Fibroblast of skin of left quadriceps (primary cell): ENCODE measurements around the gene ZNF71.
A peak's percentile ranks its signal among the peaks of the same experiment; 100 is the strongest.
"Not testable (repeated sequence)": the region's sequence is repeated elsewhere in the genome, so short reads cannot be mapped to it uniquely, and the experiment has no call there.

ENCODE experiments used
- DNase-seq, 2 experiments: peaks; one replicate each; pipeline ENCODE4 v3.0.0-alpha.2; 2013; ENCODE audit warnings: low read depth in 2 of 2

The ZNF71 gene

GRCh38 chr19:56622374-56622773 is 27.3 kb downstream of the ZNF71 start:
- no peak for DNase-seq

DNA sequence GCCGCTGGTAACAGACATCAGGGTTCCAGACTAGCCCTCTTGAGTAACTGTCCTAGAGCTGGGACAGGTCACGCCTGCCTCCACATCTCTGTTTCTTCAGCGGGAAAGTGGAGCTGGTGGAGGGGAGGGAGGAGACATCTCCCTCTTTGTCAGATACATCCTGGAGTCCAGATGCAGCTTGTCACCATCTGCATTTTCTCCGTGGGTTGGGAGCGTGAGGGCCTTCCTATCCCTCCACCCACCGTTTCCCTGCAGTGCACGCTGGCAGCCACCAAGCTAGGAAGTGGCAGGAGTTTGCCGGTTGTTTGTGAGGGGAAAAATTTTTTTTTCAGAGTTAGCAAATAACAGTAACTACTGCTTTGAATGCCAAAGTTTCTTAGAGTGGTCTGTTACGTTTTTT is 27.9 kb downstream of the ZNF71 start:
- no peak for DNase-seq

- DNase-seq: no peak
Observed at GRCh38 chr19:56625708-56626107, 30.6 kb downstream of the ZNF71 start.

- no peak for DNase-seq
Observed at GRCh38 chr19:56633021-56633420, 37.9 kb downstream of the ZNF71 start.

- peak; percentile 9 to 20 for DNase-seq
Observed at GRCh38 chr19:56637976-56638555, 43.0 kb downstream of the ZNF71 start.

- no peak for DNase-seq
Observed at GRCh38 chr19:56639217-56639616, 44.1 kb downstream of the ZNF71 start.

GRCh38 chr19:56642711-56643459 is 47.8 kb downstream of the ZNF71 start, which contains the start of gene SMIM17:
Gene SMIM17 (plus strand): TSS chr19:56643159. CDS start chr19:56645668, 2,509 bp downstream.
- no peak for DNase-seq

DNA sequence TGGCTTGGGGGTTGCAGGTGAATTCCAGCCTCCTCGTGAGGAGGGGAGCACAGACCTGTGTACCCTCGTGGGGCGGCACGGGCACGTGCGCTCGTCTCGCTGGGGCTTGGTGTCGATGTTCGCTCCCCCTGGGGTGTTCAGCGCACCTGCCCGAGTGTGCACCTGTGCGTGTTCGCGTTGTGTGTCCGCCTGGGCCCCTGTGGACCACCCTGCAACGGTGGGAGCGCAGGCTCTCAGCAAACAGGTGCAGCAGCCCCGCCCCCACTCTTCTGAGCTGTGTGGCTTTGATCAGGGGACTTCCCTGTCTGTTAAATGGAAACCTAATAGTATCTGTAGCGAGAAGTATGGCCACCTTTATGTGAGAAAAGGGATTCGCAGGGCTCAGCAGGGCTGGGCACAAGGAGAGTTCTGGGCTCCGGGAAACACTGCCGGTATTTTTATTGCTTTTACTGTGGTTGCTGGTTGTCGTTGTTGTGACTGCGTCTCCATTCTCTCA is 48.4 kb downstream of the ZNF71 start:
- DNase-seq: no peak

DNA sequence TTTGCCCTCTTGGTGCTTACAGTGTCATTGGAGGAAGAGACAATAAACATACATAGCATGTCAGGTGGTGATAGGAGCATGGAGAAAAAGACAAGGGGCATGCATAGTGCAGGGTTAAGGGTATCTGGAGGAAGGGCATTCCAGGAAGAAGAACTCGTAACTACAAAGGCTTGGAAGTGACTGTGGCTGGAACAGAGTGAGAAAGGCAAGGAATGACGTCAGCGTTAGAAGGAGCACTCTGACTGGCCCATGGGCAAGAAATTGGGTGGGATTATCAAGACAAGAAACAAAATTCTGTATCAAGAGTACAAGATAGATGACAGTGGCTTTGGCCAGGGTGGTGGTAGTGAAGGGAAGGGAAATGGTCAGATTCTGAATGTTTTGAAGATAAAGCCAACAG is 59.0 kb downstream of the ZNF71 start:
- DNase-seq: no peak

- DNase-seq: no peak
Observed at GRCh38 chr19:56660381-56661107, 65.4 kb downstream of the ZNF71 start.

- DNase-seq: no peak
Observed at GRCh38 chr19:56661248-56661647, 66.1 kb downstream of the ZNF71 start.

- DNase-seq: no peak
Observed at GRCh38 chr19:56663931-56664500, 68.9 kb downstream of the ZNF71 start.

GRCh38 chr19:56664511-56664910 is 69.4 kb downstream of the ZNF71 start:
- DNase-seq: no peak

DNA sequence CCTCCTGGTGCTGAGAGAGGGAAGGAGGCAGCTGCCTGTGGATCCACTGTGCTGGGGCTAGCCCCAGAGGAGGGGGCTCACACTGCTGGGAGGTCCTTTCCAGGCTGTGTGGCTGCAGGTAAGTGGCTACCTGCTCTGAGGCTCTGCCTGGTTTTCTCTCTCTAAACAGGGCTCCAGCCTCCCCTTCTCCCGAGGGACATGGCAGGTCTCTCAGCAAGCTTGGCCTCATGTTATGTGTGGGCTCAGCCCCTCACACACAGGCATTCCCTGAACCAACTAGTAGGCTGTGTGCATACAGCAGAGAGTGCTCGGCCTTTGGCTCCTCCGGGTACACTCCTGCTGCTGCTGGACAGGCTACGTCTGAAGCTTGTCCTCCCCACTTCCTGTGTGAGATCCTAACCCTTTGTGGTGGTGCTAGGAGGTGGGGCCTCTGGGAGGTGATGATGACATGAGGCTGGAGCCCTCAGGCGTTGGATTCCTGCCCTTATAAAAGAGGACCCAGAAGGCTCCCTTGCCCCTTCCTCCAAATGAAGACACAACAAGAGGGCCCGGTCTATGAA is 72.3 kb downstream of the ZNF71 start:
- DNase-seq: no peak

DNA sequence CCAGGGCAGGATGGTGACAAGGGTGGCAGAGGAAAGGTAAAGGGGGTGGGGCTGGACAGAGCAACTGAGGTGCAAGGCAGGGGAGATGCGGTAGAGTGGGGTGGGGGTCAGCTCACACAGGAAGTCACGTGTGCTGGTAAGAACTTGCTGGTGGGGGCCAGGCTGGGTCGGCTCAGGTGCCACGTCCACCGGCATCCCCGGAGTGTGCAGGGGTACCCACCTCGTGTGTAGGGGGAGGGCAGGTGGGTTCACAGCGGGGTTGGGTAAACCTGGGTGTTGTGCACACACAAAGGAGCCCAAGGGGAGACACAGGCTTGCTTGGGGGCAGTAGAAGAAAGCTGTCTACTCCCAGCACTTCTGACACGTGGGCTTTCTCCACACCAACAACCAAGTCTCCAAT is 73.6 kb downstream of the ZNF71 start:
- no peak for DNase-seq

DNA sequence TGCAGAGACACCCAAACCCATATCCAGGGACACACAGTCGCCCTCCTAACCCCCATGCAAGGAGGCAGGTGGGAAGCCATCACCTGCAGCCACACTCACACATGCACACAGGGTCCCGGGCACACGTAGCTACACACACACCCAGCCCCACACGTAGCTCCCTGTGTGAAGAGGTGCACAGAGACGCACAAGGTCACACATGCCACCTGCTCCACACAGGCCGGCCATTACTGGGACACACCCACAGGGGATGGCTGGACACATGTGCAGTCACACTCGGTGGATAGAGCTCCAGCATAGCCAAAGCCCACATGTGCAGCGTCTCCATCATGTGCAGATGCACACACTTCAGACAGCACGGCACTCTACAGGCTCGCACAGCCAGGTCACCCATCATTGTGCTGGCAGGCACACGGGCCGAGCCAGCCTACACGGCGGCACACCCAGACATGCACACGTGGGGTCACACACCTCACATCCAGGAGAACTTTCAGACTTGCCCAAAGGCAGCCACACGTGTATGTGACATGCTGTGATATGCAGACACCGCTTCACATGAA is 75.4 kb downstream of the ZNF71 start:
- DNase-seq: no peak

GRCh38 chr19:56670961-56671612 is 76.0 kb downstream of the ZNF71 start:
- no peak for DNase-seq

- no peak for DNase-seq
Observed at GRCh38 chr19:56671613-56671994, 76.5 kb downstream of the ZNF71 start, which contains the start of gene ZNF835. Gene ZNF835 (minus strand): TSS chr19:56671757. CDS start chr19:56665198, 6,559 bp downstream.

DNA sequence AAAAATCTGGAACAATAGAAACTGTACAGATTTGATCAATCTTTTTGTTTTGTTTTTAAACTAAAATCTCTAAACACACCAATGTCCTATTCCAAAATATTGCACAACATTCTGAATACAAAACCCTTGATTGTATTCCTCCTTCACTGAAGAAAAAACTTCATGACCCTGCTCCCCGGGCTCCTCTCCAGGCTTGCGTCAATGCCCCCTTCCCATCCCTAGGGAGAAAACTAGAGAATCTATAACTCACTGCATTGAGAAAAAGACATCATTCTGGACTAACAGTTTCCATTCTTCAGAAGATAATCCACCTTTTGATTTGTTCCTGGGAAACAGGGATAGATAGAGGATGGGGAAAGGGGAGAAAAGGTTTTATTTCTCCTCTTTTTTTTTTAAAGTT is 77.5 kb downstream of the ZNF71 start:
- DNase-seq: not testable (repeated sequence)
